ENCODE data around the gene POLE3. TPM values are rescaled to one million over a fixed set of nuclear protein-coding genes. Genes with fewer than 3 reads are reported as not detected.

The POLE3 gene
- total and polyA plus RNA-seq, 2 experiments from 2014 or later, result 39.2 to 81.3 TPM

DNA sequence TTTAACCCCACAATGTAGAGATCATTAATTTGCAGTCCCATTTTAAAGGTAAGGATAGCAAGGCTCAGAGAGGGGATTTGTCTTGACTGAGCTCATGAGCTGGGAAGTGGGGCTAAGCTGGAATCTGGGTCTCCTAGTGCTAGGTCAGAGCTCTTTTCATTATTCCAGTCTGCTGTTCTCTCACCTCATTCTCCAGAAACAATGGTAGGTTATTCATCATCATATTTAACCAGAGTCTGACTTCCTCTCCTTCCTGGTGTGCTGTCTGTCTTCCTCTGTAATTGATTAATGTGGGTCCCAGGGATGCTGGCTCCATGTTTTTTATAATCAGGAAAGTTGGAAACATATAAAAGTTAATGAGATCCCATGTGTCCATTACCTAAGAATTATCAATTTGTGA, 20.7 kb upstream of the POLE3 start (continued):
- TF ChIP-seq, protein P1, sequence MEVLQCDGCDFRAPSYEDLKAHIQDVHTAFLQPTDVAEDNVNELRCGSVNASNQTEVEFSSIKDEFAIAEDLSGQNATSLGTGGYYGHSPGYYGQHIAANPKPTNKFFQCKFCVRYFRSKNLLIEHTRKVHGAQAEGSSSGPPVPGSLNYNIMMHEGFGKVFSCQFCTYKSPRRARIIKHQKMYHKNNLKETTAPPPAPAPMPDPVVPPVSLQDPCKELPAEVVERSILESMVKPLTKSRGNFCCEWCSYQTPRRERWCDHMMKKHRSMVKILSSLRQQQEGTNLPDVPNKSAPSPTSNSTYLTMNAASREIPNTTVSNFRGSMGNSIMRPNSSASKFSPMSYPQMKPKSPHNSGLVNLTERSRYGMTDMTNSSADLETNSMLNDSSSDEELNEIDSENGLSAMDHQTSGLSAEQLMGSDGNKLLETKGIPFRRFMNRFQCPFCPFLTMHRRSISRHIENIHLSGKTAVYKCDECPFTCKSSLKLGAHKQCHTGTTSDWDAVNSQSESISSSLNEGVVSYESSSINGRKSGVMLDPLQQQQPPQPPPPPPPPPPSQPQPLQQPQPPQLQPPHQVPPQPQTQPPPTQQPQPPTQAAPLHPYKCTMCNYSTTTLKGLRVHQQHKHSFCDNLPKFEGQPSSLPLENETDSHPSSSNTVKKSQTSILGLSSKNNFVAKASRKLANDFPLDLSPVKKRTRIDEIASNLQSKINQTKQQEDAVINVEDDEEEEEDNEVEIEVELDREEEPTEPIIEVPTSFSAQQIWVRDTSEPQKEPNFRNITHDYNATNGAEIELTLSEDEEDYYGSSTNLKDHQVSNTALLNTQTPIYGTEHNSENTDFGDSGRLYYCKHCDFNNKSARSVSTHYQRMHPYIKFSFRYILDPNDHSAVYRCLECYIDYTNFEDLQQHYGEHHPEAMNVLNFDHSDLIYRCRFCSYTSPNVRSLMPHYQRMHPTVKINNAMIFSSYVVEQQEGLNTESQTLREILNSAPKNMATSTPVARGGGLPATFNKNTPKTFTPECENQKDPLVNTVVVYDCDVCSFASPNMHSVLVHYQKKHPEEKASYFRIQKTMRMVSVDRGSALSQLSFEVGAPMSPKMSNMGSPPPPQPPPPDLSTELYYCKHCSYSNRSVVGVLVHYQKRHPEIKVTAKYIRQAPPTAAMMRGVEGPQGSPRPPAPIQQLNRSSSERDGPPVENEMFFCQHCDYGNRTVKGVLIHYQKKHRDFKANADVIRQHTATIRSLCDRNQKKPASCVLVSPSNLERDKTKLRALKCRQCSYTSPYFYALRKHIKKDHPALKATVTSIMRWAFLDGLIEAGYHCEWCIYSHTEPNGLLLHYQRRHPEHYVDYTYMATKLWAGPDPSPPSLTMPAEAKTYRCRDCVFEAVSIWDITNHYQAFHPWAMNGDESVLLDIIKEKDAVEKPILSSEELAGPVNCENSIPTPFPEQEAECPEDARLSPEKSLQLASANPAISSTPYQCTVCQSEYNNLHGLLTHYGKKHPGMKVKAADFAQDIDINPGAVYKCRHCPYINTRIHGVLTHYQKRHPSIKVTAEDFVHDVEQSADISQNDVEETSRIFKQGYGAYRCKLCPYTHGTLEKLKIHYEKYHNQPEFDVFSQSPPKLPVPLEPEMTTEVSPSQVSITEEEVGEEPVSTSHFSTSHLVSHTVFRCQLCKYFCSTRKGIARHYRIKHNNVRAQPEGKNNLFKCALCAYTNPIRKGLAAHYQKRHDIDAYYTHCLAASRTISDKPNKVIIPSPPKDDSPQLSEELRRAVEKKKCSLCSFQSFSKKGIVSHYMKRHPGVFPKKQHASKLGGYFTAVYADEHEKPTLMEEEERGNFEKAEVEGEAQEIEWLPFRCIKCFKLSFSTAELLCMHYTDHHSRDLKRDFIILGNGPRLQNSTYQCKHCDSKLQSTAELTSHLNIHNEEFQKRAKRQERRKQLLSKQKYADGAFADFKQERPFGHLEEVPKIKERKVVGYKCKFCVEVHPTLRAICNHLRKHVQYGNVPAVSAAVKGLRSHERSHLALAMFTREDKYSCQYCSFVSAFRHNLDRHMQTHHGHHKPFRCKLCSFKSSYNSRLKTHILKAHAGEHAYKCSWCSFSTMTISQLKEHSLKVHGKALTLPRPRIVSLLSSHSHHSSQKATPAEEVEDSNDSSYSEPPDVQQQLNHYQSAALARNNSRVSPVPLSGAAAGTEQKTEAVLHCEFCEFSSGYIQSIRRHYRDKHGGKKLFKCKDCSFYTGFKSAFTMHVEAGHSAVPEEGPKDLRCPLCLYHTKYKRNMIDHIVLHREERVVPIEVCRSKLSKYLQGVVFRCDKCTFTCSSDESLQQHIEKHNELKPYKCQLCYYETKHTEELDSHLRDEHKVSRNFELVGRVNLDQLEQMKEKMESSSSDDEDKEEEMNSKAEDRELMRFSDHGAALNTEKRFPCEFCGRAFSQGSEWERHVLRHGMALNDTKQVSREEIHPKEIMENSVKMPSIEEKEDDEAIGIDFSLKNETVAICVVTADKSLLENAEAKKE (CRISPR knock-in tag; IDR thresholded peaks at IDR 0.05), result no peak
- no peak for TF ChIP-seq NANOG (IDR thresholded peaks at IDR 0.05; ENCODE audit: borderline replicate concordance)
- TF ChIP-seq, protein P2, sequence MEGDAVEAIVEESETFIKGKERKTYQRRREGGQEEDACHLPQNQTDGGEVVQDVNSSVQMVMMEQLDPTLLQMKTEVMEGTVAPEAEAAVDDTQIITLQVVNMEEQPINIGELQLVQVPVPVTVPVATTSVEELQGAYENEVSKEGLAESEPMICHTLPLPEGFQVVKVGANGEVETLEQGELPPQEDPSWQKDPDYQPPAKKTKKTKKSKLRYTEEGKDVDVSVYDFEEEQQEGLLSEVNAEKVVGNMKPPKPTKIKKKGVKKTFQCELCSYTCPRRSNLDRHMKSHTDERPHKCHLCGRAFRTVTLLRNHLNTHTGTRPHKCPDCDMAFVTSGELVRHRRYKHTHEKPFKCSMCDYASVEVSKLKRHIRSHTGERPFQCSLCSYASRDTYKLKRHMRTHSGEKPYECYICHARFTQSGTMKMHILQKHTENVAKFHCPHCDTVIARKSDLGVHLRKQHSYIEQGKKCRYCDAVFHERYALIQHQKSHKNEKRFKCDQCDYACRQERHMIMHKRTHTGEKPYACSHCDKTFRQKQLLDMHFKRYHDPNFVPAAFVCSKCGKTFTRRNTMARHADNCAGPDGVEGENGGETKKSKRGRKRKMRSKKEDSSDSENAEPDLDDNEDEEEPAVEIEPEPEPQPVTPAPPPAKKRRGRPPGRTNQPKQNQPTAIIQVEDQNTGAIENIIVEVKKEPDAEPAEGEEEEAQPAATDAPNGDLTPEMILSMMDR (conservative IDR thresholded peaks at IDR 0.05; ENCODE audit: low read depth in 2 of 2), result no peak
- no peak for TF ChIP-seq STAT1 (IDR thresholded peaks at IDR 0.05; ENCODE audit: unreplicated experiment)
- TF ChIP-seq ZNF114 (CRISPR knock-in tag; IDR thresholded peaks at IDR 0.05), result no peak
- no peak for TF ChIP-seq POLR2AphosphoS5 (IDR thresholded peaks at IDR 0.05; ENCODE audit: low read depth)

DNA sequence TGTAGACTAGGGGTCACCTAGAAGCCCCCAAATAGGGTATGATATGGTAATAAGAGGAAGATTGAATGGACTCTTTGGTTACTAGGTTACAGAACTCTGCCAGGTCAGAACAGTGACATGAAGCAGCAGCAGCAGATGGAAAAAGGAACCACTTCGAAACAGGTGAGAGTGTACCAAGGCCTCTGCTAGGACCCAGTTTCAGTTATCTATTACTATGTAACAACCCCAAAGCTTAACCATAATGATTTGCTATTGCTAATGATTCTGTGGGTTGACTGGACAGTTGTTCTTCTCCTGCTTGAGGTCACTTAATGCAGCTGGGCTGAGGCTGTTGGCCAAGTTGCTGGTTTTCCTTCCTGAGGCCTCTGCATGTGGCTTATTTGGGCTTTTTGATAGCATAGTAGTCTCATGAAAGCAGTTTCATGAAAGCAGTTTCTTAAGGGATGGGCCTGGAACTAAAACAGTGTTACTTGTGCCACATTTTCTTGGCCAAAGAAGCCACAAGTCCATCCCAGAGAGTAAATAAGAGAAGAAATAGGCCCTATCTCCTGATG, 17.7 kb upstream of the POLE3 start:
- Histone ChIP-seq H3K4me1 (ENCODE audit: insufficient read depth) (peaks cover 5% of the 10 kb centered on the region; the same call in 1 of the 2 replicates), H3F3A (replicated peaks; ENCODE audit: low read depth) (no peaks in the 10 kb centered on the region), H3K4me2 (no peak overlapping the region), H4K20me1 (replicated peaks; ENCODE audit: insufficient read depth) (no peaks in the 10 kb centered on the region), H3K36me3 (ENCODE audit: insufficient read depth) (no peaks in the 10 kb centered on the region), H3K9me2 (ENCODE audit: insufficient read depth) (no peaks in the 10 kb centered on the region), H3K27me3 (ENCODE audit: insufficient read depth) (no peaks in the 10 kb centered on the region), H3K4me3 (no peak overlapping the region), H3K27ac (ENCODE audit: low read depth) (no peak overlapping the region), H2AFZ (no peak overlapping the region), H3K79me2 (replicated peaks; ENCODE audit: insufficient read depth) (no peaks in the 10 kb centered on the region)
- H3K9me3 Mint-ChIP-seq, result no peaks in the 10 kb centered on the region
- no peaks in the 10 kb centered on the region for H3K36me3 Mint-ChIP-seq (ENCODE audit: low read depth)
- H3K27me3 Mint-ChIP-seq (ENCODE audit: insufficient read depth, low read depth, poor library complexity), result peaks cover 5% of the 10 kb centered on the region
- no peak overlapping the region for H3K27ac Mint-ChIP-seq
- no peak for ATAC-seq
- DNase-seq (ENCODE audit: low spot score), result no peak
- no peak overlapping the region for H3K4me3 Mint-ChIP-seq
- peaks cover 12% of the 10 kb centered on the region for H3K4me1 Mint-ChIP-seq
- TF ChIP-seq, protein P2 (conservative IDR thresholded peaks at IDR 0.05; ENCODE audit: low read depth in 2 of 2), result no peak
- no peak for TF ChIP-seq EZH2 (IDR thresholded peaks at IDR 0.05; ENCODE audit: low read depth, unreplicated experiment)
- TF ChIP-seq POLR2AphosphoS5 (IDR thresholded peaks at IDR 0.05; ENCODE audit: low read depth), result no peak
- no peak for TF ChIP-seq ZNF114 (CRISPR knock-in tag; IDR thresholded peaks at IDR 0.05)
- TF ChIP-seq, protein P3, sequence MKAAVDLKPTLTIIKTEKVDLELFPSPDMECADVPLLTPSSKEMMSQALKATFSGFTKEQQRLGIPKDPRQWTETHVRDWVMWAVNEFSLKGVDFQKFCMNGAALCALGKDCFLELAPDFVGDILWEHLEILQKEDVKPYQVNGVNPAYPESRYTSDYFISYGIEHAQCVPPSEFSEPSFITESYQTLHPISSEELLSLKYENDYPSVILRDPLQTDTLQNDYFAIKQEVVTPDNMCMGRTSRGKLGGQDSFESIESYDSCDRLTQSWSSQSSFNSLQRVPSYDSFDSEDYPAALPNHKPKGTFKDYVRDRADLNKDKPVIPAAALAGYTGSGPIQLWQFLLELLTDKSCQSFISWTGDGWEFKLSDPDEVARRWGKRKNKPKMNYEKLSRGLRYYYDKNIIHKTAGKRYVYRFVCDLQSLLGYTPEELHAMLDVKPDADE (IDR thresholded peaks at IDR 0.05), result no peak
- TF ChIP-seq, protein P4, sequence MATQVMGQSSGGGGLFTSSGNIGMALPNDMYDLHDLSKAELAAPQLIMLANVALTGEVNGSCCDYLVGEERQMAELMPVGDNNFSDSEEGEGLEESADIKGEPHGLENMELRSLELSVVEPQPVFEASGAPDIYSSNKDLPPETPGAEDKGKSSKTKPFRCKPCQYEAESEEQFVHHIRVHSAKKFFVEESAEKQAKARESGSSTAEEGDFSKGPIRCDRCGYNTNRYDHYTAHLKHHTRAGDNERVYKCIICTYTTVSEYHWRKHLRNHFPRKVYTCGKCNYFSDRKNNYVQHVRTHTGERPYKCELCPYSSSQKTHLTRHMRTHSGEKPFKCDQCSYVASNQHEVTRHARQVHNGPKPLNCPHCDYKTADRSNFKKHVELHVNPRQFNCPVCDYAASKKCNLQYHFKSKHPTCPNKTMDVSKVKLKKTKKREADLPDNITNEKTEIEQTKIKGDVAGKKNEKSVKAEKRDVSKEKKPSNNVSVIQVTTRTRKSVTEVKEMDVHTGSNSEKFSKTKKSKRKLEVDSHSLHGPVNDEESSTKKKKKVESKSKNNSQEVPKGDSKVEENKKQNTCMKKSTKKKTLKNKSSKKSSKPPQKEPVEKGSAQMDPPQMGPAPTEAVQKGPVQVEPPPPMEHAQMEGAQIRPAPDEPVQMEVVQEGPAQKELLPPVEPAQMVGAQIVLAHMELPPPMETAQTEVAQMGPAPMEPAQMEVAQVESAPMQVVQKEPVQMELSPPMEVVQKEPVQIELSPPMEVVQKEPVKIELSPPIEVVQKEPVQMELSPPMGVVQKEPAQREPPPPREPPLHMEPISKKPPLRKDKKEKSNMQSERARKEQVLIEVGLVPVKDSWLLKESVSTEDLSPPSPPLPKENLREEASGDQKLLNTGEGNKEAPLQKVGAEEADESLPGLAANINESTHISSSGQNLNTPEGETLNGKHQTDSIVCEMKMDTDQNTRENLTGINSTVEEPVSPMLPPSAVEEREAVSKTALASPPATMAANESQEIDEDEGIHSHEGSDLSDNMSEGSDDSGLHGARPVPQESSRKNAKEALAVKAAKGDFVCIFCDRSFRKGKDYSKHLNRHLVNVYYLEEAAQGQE (IDR thresholded peaks at IDR 0.05; ENCODE audit: unreplicated experiment), result no peak
- no peak for TF ChIP-seq NANOG (IDR thresholded peaks at IDR 0.05; ENCODE audit: borderline replicate concordance)
